Measurements from ENCODE around the gene AOAH.

GRCh38 chr7:36629351-36629750 lies 94.9 kb downstream of the AOAH start:
- no peak for TF ChIP-seq POLR2A (IDR thresholded peaks at IDR 0.05)
- no peak for TF ChIP-seq CTCF (IDR thresholded peaks at IDR 0.05)

Data from adrenal gland (tissue), 5 donors.